K562 (cell line): Measurements from ENCODE around the gene BRD7. TPM values are rescaled to one million over a fixed set of nuclear protein-coding genes. Genes with fewer than 3 reads are reported as not detected.

Source experiments
- ATAC-seq: fragments of 200-7000 bp; cut with Tn5 transposase; 3 replicates; pipeline ENCODE4 v1.9.1; 2020; ENCODE audit warnings: moderate library complexity
- BruUV-seq: library from RNA; stranded (reverse); fragments of 400-500 nt; replicated peaks from 2 replicates; lab custom pipeline; 2021; lab: Mats Ljungman, UMichigan
- CTCF ChIA-PET: fragments of 300-600 bp; formaldehyde crosslinking; extraction: SDS; loops from one replicate; lab custom pipeline; 2021; ENCODE audit warnings: low intra/inter-chr PET ratio; lab: Yijun Ruan, JAX
- POLR2A ChIA-PET: fragments of 300-600, 350-650 bp; sonication (Branson Sonifier 250); formaldehyde crosslinking; extraction: SDS; loops from one replicate; lab custom pipeline; 2021; ENCODE audit warnings: antibody characterized with exemption, inconsistent platforms; lab: Yijun Ruan, JAX
- DNase-seq, 4 experiments: peaks; one replicate each; pipeline versions ENCODE4 v3.0.0 to v3.0.0-alpha.2; 2011 to 2018; ENCODE audit warnings: low spot score in 3 of 4, mixed read lengths in 3 of 4; ENCODE audit errors: extremely low read depth in 1 of 4
- FAIRE-seq: peaks from 2 replicates; lab custom pipeline; 2011; peaks lifted over from hg19 to GRCh38; lab: Jason Lieb, UNC
- H2AFZ ChIP-seq: 2 replicates; pipeline ENCODE4 v1.6.0; 2011; ENCODE audit warnings: low read depth, low read length, control low read depth, inconsistent platforms
- H3K27ac ChIP-seq: fragments of 200-600 bp; 3 replicates; pipeline ENCODE4 v1.8.0; 2011; ENCODE audit warnings: low read depth, mild to moderate bottlenecking, control low read depth, inconsistent platforms, low read length, moderate library complexity, mixed read lengths; ENCODE audit errors: extremely low read depth
- H3K27me3 ChIP-seq, 2 experiments: fragments of 300-600 bp in 1 of 2; 2 replicates in 1 of 2; 3 replicates in 1 of 2; pipeline versions ENCODE4 v1.6.0 to v1.8.0; 2011; ENCODE audit warnings: inconsistent platforms in 2 of 2, low read length in 2 of 2, mild to moderate bottlenecking in 1 of 2, mixed read lengths in 1 of 2, moderate library complexity in 1 of 2; ENCODE audit not compliant: control insufficient read depth in 2 of 2, insufficient read depth in 2 of 2
- H3K36me3 ChIP-seq: fragments of 300-600 bp; 3 replicates; pipeline ENCODE4 v1.8.0; 2011; ENCODE audit warnings: mild to moderate bottlenecking, low read length, inconsistent platforms; ENCODE audit not compliant: control insufficient read depth, insufficient read depth
- H3K4me1 ChIP-seq, 2 experiments: fragments of 200-600 bp in 1 of 2; replicated peaks in 1 of 2; 2 replicates in 1 of 2; 3 replicates in 1 of 2; pipeline versions ENCODE4 v1.5.1 to v1.8.0; 2011; ENCODE audit warnings: inconsistent platforms in 2 of 2, low read length in 2 of 2, mild to moderate bottlenecking in 1 of 2, mixed read lengths in 1 of 2, moderate library complexity in 1 of 2; ENCODE audit not compliant: control insufficient read depth in 2 of 2, insufficient read depth in 2 of 2
- H3K4me2 ChIP-seq: 2 replicates; pipeline ENCODE4 v1.6.1; 2011; ENCODE audit warnings: low read length, control low read depth, inconsistent platforms, mixed read lengths; ENCODE audit not compliant: insufficient read depth
- H3K4me3 ChIP-seq: fragments of 200-600 bp; sonication (generic), shearing (Covaris generic); 2 replicates; pipeline ENCODE4 v1.5.1; 2016; ENCODE audit warnings: control low read depth, inconsistent platforms
- H3K79me2 ChIP-seq: fragments of 200-600 bp; 3 replicates; pipeline ENCODE4 v1.8.0; 2011; ENCODE audit warnings: low read length, inconsistent platforms; ENCODE audit not compliant: control insufficient read depth, insufficient read depth
- H3K9ac ChIP-seq, 2 experiments: 2 replicates each; pipeline versions ENCODE4 v1.6.0 to v1.6.1; 2011; ENCODE audit warnings: low read depth in 2 of 2, low read length in 2 of 2, control low read depth in 1 of 2, inconsistent platforms in 1 of 2, mild to moderate bottlenecking in 1 of 2, mixed read lengths in 1 of 2; ENCODE audit not compliant: insufficient read depth in 1 of 2
- H3K9me1 ChIP-seq: one replicate; pipeline ENCODE4 v1.6.0; 2011; ENCODE audit warnings: inconsistent platforms, mild to moderate bottlenecking, low read length, moderate library complexity; ENCODE audit not compliant: control insufficient read depth, insufficient read depth
- H3K9me3 ChIP-seq: replicated peaks from 2 replicates; pipeline ENCODE4 v1.5.1; 2011; ENCODE audit warnings: low read depth, low read length, inconsistent platforms; ENCODE audit not compliant: control insufficient read depth, insufficient read depth
- H4K20me1 ChIP-seq: replicated peaks from 2 replicates; pipeline ENCODE4 v1.6.1; 2011; ENCODE audit warnings: low read length, inconsistent platforms, mixed read lengths; ENCODE audit not compliant: control insufficient read depth, insufficient read depth
- BCOR ChIP-seq: fragments of 450-650 bp; IDR thresholded peaks from 2 replicates; pipeline ENCODE4 v1.6.1; 2016
- BDP1 ChIP-seq: IDR thresholded peaks from 3 replicates; pipeline ENCODE4 v1.6.1; 2011; ENCODE audit not compliant: insufficient read length, insufficient read depth
- BRD4 ChIP-seq: fragments of 200-600 bp; sonication (generic); IDR thresholded peaks from 2 replicates; pipeline ENCODE4 v1.6.1; 2017; ENCODE audit warnings: inconsistent platforms
- E2F3 ChIP-seq: fragments of 250-450 bp; sonication (Bioruptor Pico); IDR thresholded peaks from 2 replicates; pipeline ENCODE4 v1.4.0; 2020; ENCODE audit warnings: mild to moderate bottlenecking
- E2F6 ChIP-seq, 2 experiments: IDR thresholded peaks; 2 replicates each; pipeline ENCODE4 v1.6.1; 2011; ENCODE audit warnings: borderline replicate concordance in 1 of 2, control low read depth in 1 of 2, low read depth in 1 of 2, low read length in 1 of 2, mild to moderate bottlenecking in 1 of 2, mixed read lengths in 1 of 2, moderate library complexity in 1 of 2; ENCODE audit not compliant: insufficient read depth in 1 of 2, insufficient read length in 1 of 2, poor library complexity in 1 of 2, severe bottlenecking in 1 of 2; ENCODE audit errors: extremely low read depth in 1 of 2
- MXI1 ChIP-seq: IDR thresholded peaks from 2 replicates; pipeline ENCODE4 v1.6.1; 2011; ENCODE audit warnings: low read depth, mild to moderate bottlenecking, improper control_type of control experiment, low read length
- POLR2G ChIP-seq: fragments of 200-400 bp; formaldehyde crosslinking; IDR thresholded peaks from 2 replicates; pipeline ENCODE4 v1.6.1; 2017; ENCODE audit warnings: low read depth, mild to moderate bottlenecking, antibody characterized with exemption, low read length, moderate library complexity
- RBM25 ChIP-seq: fragments of 200-400 bp; formaldehyde crosslinking; IDR thresholded peaks from 2 replicates; pipeline ENCODE4 v1.6.1; 2018; ENCODE audit warnings: low read length, low read depth, moderate library complexity; ENCODE audit not compliant: severe bottlenecking
- RFX7 ChIP-seq: fragments of 250-450 bp; sonication (Bioruptor Pico); IDR thresholded peaks from 2 replicates; pipeline ENCODE4 v1.5.1; 2021; ENCODE audit warnings: mild to moderate bottlenecking
- SLC30A9 ChIP-seq: fragments of 250-450 bp; sonication (Bioruptor Pico); IDR thresholded peaks from 2 replicates; pipeline ENCODE4 v1.8.0; 2022; ENCODE audit warnings: mild to moderate bottlenecking, moderate library complexity
- SUPT5H ChIP-seq: fragments of 450-650 bp; IDR thresholded peaks from 2 replicates; pipeline ENCODE4 v1.6.1; 2016
- ZNF143 ChIP-seq: sonication (generic); formaldehyde crosslinking; IDR thresholded peaks from 2 replicates; pipeline ENCODE4 v1.9.0; 2022; ENCODE audit warnings: mild to moderate bottlenecking, missing genetic modification reagents
- ZNF146 ChIP-seq: IDR thresholded peaks from one replicate; pipeline ENCODE4 v1.6.1; 2018; ENCODE audit warnings: missing compliant biosample characterization; ENCODE audit not compliant: unreplicated experiment
- ZNF239 ChIP-seq: fragments of 250-450 bp; sonication (Bioruptor Pico); IDR thresholded peaks from 2 replicates; pipeline ENCODE4 v1.4.0; 2020; ENCODE audit warnings: mild to moderate bottlenecking
- ZNF512 ChIP-seq: IDR thresholded peaks from 2 replicates; pipeline ENCODE4 v1.6.1; 2016; ENCODE audit warnings: missing genetic modification characterization, missing compliant biosample characterization
- WGBS: fragments of 100-300 bp; shearing (Covaris generic); methylation state at CpG from one replicate; pipeline ENCODE4 v1.1.6; 2016; ENCODE audit warnings: low coverage, mixed read lengths; ENCODE audit not compliant: insufficient coverage; ENCODE audit errors: missing lambda C conversion rate; 5-methylcytosine and 5-hydroxymethylcytosine counted together
- in situ Hi-C: fragments of 300-500 bp; cut with MboI; formaldehyde crosslinking; loops from 4 replicates; pipeline ENCODE4 v1.15.0; 2018; ENCODE audit warnings: inconsistent platforms, mixed read lengths
- intact Hi-C: fragments of 100-400 bp; cut with micrococcal nuclease; formaldehyde crosslinking; loops from 2 replicates; pipeline ENCODE4 v1.14.2; 2022
- polyA plus RNA-seq, 8 experiments: library from polyadenylated mRNA; depleted of rRNA in 4 of 8; stranded (reverse) in 5 of 8; unstranded in 3 of 8; fragments of >200 nt; fragmentation: Nextera tagmentation in 2 of 8; fragmentation: Illumina TruSeq in 1 of 8; extraction: Ambion mirVana in 2 of 8; extraction: Trizol in 1 of 8; gene quantifications; 2 replicates each; pipeline versions ENCODE4 v1.2.1 to v1.2.3, GENCODE V29; 2011 to 2014; ENCODE audit warnings: inconsistent platforms in 1 of 8, missing spikeins in 1 of 8
- total RNA-seq, 7 experiments: library from RNA; depleted of rRNA in 6 of 7; stranded (reverse); fragments of >200 nt in 6 of 7; fragmentation: Illumina TruSeq in 2 of 7; extraction: Trizol in 2 of 7; gene quantifications; 2 replicates each; pipeline versions ENCODE4 v1.2.1 to v1.2.3, GENCODE V29; 2011 to 2021; ENCODE audit warnings: low replicate concordance in 1 of 7

BRD7 gene
- total and polyA plus RNA-seq, 9 of the 15 experiments (the other 6 are each of a cell fraction or from before 2014, with no cell fraction given): 20.6 to 101 (median 68.7) TPM

GRCh38 chr16:50276801-50277555 lies 91.8 kb downstream of the BRD7 start:
- peaks cover 15% of the 10 kb centered on the region for H3K9me1 ChIP-seq
- peaks cover 41 to 63% of the 10 kb centered on the region in 2 experiments for H3K4me1 ChIP-seq
- peaks cover 44% of the 10 kb centered on the region for H3K36me3 ChIP-seq
- H3K79me2 ChIP-seq: peaks cover 98% of the 10 kb centered on the region
- ChIA-PET POLR2A (interaction anchor here (1.4 kb wide), 1 partner anchor 9 kb away, joined by 6 read pairs; no protein-coding TSS in a partner anchor), CTCF (no interaction called here)
- no peak overlapping the region for H3K4me2 ChIP-seq
- no peak overlapping the region for H2AFZ ChIP-seq
- no peak overlapping the region for H3K4me3 ChIP-seq
- DNase-seq: no peak
- FAIRE-seq: no peak
- H3K9me3 ChIP-seq: no peaks in the 10 kb centered on the region
- BruUV-seq: no TSS peak
- no peak for ATAC-seq
- intact Hi-C loops (no loop called here), in situ Hi-C loops (no loop called here)
- no peaks in the 10 kb centered on the region for H3K27me3 ChIP-seq
- TF ChIP-seq RFX7 (CRISPR knock-in tag): no peak
- TF ChIP-seq ZNF239 (CRISPR knock-in tag): peak; percentile 51; the same call in 1 of the 2 replicates
- TF ChIP-seq BCOR: peak; percentile 71
- peak; percentile 86 for TF ChIP-seq RBM25
- TF ChIP-seq ZNF146 (CRISPR knock-in tag): peak; percentile 99
- H4K20me1 ChIP-seq: peaks cover 46% of the 10 kb centered on the region
- H3K9ac ChIP-seq: no peak overlapping the region
- WGBS: 88% methylated on average over 4 of the region's 4 CpGs
- no peak overlapping the region for H3K27ac ChIP-seq

- H3K9me3 ChIP-seq: no peaks in the 10 kb centered on the region
- peaks cover 40% of the 10 kb centered on the region for H4K20me1 ChIP-seq
- H3K79me2 ChIP-seq: peaks cover 98% of the 10 kb centered on the region
- peaks cover 41 to 63% of the 10 kb centered on the region in 2 experiments for H3K4me1 ChIP-seq
- intact Hi-C loops: no loop called here
- H2AFZ ChIP-seq: no peak overlapping the region
- peaks cover 9% of the 10 kb centered on the region for H3K9me1 ChIP-seq
- no TSS peak for BruUV-seq
- ChIA-PET POLR2A (no interaction called here), CTCF (no interaction called here)
- no peaks in the 10 kb centered on the region for H3K27me3 ChIP-seq
- no peak for DNase-seq
- no peak for FAIRE-seq
- peaks cover 46% of the 10 kb centered on the region for H3K36me3 ChIP-seq
- in situ Hi-C loops: no loop called here
- H3K27ac ChIP-seq: no peak overlapping the region
- H3K9ac ChIP-seq: no peak overlapping the region
- no peak for ATAC-seq
- no peak overlapping the region for H3K4me3 ChIP-seq
- 100% methylated on average over 2 of the region's 2 CpGs for WGBS
- no peak overlapping the region for H3K4me2 ChIP-seq
- TF ChIP-seq SUPT5H: no peak
- TF ChIP-seq BDP1: no peak
- TF ChIP-seq MXI1: no peak
- no peak for TF ChIP-seq POLR2G
- TF ChIP-seq ZNF143: no peak
- TF ChIP-seq E2F6 (IDR thresholded peaks at IDR 0.05; ENCODE audit: borderline replicate concordance in 1 of 2, extremely low read depth in 1 of 2, insufficient read depth in 1 of 2, insufficient read length in 1 of 2, low read depth in 1 of 2, low read length in 1 of 2, poor library complexity in 1 of 2, severe bottlenecking in 1 of 2): no peak
- TF ChIP-seq E2F3 (CRISPR knock-in tag): no peak
- TF ChIP-seq ZNF512 (tag): no peak
- no peak for TF ChIP-seq BRD4
- no peak for TF ChIP-seq SLC30A9 (CRISPR knock-in tag)
Measured at GRCh38 chr16:50276326-50276640, 92.5 kb downstream of the BRD7 start.
